ENCODE data around the gene PGGHG.

The PGGHG gene

GRCh38 chr11:285021-285893 lies 3.7 kb upstream of the PGGHG start:
- no peak for DNase-seq (ENCODE audit: low read depth in 3 of 3)

GRCh38 chr11:285894-286220 lies 3.1 kb upstream of the PGGHG start:
- DNase-seq (ENCODE audit: low read depth in 3 of 3), result no peak

DNA sequence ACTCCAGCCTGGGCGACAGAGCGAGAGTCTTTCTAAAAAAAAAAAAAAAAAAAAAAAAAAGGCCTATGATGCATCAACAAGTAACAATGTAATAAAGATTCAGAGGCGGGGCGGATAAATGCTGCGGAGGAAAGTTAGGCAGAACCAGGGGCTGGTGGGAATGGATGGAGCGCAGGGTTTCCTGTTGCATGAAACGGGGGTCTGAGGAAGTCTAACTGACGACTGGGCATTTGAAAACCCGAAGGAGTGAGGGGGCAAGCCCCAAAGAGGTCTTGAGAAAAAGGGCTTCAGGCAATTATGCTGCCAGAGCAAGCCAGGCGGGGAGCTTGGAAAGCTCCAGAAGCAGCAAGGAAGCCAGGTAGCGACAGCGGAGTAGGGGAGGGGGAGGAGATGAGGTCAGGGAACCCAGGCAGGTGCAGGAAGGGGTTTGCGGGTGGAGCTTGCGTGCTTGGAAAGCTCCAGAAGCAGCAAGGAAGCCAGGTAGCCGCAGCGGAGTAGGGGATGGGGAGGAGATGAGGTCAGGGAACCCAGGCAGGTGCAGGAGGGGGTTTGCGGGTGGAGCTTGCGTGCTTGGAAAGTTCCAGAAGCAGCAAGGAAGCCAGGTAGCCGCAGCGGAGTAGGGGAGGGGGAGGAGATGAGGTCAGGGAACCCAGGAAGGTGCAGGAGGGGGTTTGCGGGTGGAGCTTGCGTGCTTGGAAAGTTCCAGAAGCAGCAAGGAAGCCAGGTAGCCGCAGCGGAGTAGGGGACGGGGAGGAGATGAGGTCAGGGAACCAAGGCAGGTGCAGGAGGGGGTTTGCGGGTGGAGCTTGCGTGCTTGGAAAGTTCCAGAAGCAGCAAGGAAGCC lies 1.7 kb upstream of the PGGHG start:
- peak in 1 of 3 experiments; percentile 45 for DNase-seq (ENCODE audit: low read depth in 3 of 3)

DNA sequence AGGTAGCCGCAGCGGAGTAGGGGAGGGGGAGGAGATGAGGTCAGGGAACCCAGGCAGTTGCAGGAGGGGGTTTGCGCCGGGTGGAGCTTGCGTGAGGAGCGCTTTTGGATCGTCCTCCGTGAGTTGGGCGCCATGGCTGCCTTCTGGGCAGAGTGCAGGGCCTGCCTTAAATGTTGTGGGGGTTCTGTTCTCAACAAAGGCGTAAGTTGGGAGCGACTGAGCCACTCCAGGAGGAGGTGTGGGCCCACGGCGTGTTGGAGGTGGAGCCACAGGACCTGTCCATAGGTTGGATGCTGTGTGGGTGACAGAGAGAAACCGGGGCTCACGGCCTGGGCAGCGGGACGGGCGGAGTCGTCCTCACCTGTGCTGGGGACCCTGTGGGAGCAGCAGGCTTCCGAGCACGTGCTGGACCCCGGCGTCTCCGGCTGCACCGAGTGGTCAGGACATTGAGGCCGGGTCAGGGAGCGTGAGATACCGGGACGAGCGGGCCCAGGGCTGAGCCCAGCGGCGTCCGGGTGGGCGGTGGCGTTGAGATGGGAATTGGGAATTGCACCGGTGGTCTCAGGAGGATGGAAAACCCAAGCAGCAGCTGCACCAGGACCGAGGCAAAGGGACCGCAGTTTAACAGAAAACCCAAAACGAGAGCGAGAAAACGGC lies 977 bp upstream of the PGGHG start:
- DNase-seq (ENCODE audit: low read depth in 3 of 3), result peak in 1 of 3 experiments; percentile 57

GRCh38 chr11:289398-289711 lies 429 bp downstream of the PGGHG start:
- DNase-seq (ENCODE audit: low read depth in 3 of 3), result no peak

GRCh38 chr11:289712-290620 lies 1.0 kb downstream of the PGGHG start:
- no peak for DNase-seq (ENCODE audit: low read depth in 3 of 3)

- DNase-seq (ENCODE audit: low read depth in 3 of 3), result no peak
These were observed 1.8 kb downstream of the PGGHG start for GRCh38 chr11:290621-291231.

- no peak for DNase-seq (ENCODE audit: low read depth in 3 of 3)
These were observed 2.6 kb downstream of the PGGHG start for GRCh38 chr11:291281-292210.

DNA sequence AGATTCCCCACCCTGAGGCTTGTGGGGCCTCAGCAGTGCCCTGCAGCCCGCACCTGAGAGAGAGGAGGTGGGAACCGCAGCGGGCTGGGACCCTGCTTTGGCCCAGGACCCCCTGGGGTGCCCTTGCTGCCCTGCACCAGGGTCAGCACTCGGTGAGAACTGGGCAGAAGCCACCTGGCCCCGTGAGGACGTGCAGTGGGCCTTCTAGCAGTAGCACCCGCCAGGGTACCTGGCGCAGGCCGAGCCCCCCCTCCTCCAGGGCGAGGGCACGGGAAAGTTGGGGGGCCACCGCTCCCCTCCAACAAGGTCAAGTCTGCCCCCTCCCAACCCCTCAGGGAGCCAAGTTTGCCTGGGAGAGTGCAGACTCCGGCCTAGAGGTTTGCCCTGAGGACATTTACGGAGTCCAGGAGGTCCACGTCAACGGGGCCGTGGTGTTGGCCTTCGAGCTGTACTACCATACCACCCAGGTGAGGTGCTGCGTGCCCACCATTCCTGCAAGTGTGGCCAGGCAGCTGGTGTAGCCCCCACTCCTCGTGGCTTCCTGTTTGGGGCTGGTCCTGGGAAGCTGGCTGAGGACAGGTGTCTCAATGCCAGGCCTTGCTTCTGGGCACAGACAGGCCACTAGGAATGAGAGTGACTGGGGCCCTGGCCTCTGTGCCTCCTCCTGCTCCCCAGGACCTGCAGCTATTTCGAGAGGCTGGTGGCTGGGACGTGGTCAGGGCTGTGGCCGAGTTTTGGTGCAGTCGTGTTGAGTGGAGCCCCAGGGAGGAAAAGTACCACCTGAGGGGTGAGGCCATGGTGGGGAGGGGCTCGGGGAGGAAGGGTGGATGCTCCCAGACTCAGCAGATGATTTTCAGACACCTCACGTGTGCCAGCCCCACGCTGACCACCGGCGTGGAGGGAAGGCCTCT lies 3.5 kb downstream of the PGGHG start:
- no peak for DNase-seq (ENCODE audit: low read depth in 3 of 3)

GRCh38 chr11:293271-293851 lies 4.4 kb downstream of the PGGHG start:
- no peak for DNase-seq (ENCODE audit: low read depth in 3 of 3)

DNA sequence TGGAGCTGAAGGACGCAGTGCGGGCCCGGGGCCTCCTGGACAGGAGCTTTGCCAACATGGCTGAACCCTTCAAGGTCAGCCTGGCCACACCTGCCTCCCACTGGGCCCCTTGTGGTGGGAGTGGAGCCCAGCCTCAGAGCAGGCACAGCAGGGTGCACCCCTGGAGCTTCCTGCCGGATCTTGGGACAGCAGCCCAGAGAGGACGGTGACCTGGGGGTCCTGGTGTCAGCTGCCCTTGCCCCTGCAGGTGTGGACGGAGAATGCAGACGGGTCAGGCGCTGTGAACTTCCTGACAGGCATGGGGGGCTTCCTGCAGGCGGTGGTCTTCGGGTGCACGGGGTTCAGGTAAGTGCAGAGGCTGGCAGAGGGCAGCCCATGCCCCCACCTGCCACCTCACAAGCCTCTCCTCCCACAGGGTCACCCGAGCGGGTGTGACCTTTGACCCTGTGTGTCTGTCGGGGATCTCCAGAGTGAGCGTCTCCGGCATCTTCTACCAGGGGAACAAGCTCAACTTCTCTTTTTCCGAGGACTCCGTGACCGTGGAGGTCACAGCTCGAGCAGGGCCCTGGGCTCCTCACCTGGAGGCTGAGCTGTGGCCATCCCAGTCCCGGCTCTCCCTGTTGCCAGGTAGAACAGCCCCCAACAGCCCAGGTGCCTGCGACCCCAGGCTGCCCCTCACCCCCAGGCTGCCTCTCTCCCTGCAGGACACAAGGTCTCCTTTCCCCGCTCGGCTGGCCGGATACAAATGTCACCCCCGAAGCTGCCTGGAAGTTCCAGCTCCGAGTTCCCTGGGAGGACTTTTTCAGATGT lies 5.1 kb downstream of the PGGHG start:
- no peak for DNase-seq (ENCODE audit: low read depth in 3 of 3)

GRCh38 chr11:294780-295179 lies 5.9 kb downstream of the PGGHG start:
- no peak for DNase-seq (ENCODE audit: low read depth in 3 of 3)

DNA sequence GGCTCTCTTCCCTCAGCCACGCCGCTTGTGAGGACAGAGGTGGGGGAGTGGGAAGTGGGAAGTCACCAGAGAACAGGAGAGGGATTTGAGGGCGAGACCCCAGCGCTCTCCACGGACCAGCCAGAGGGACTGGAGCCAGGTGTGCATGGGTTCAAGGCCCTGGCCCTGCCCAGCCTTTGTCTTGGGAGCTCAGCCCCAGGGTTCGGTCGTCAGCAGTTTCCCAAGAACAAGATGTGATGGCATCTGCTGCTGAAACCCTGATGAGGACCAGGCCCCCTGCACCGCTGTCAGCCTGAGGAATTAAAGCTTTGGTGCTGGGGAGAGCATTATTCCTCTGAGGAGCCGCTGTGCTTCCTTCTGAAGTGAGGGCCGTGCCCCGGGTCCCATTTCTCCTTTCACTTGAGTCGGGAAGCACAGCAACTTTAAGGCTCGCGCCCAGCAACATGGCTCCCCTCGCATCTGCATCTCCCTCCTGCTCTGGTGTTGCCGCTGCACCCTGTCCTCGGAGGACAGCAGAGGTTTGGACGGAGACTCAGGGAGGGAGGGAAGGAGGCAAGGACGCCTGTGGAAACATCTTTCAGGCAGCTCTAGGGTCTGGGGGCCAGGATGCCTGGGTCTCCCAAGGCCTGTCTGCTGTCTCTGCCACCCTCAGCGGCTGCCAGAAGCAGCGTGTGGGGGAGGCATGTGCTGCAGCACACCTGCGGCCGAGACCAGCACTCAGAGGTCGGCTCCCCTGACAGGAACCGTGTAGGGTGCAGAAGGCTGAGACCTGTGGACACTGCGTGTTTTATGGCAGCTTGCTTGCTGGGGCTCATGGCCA lies 6.6 kb downstream of the PGGHG start:
- no peak for DNase-seq (ENCODE audit: low read depth in 3 of 3)

- no peak for DNase-seq (ENCODE audit: low read depth in 3 of 3)
These were observed 7.5 kb downstream of the PGGHG start for GRCh38 chr11:296171-297050.

- DNase-seq (ENCODE audit: low read depth in 3 of 3), result no peak
These were observed 8.2 kb downstream of the PGGHG start for GRCh38 chr11:297051-297585.
